ENCODE data around the gene FOXD2. TPM values are rescaled to one million over a fixed set of nuclear protein-coding genes. Genes with fewer than 3 reads are reported as not detected.
A peak's percentile ranks its signal among the peaks of the same experiment; 100 is the strongest.
"Not testable (repeated sequence)": the region's sequence is repeated elsewhere in the genome, so short reads cannot be mapped to it uniquely, and the experiment has no call there.

FOXD2 gene
- total RNA-seq, 2 donors from 2014 or later, result 0.19 to 0.37 TPM

GRCh38 chr1:47450606-47451005 is 12.8 kb downstream of the FOXD2 start:
- no peak for DNase-seq (ENCODE audit: low spot score)
- intact Hi-C loops (cut with DNase I), result no loop called here

GRCh38 chr1:47452426-47452825 is 14.6 kb downstream of the FOXD2 start:
- intact Hi-C loops (cut with DNase I), result no loop called here
- DNase-seq (ENCODE audit: low spot score), result no peak

- DNase-seq (ENCODE audit: low spot score); intact Hi-C loops (cut with DNase I): not testable (repeated sequence)
Measured at GRCh38 chr1:47453910-47454309, 16.1 kb downstream of the FOXD2 start.

GRCh38 chr1:47456250-47456649 is 18.4 kb downstream of the FOXD2 start:
- DNase-seq (ENCODE audit: low spot score), result no peak
- intact Hi-C loops (cut with DNase I), result no loop called here

GRCh38 chr1:47457547-47457946 is 19.7 kb downstream of the FOXD2 start:
- intact Hi-C loops (cut with DNase I), result not testable (repeated sequence)

GRCh38 chr1:47459253-47459788 is 21.5 kb downstream of the FOXD2 start:
- intact Hi-C loops (cut with DNase I), result no loop called here
- no peak for DNase-seq (ENCODE audit: low spot score)

More at GRCh38 chr1:47457547-47457946, 19.7 kb downstream of the FOXD2 start:
- DNase-seq (ENCODE audit: low spot score), result not testable (repeated sequence)

- intact Hi-C loops (cut with DNase I), result no loop called here
- DNase-seq (ENCODE audit: low spot score), result no peak
Measured at GRCh38 chr1:47460040-47460439, 22.2 kb downstream of the FOXD2 start.

- no peak for DNase-seq (ENCODE audit: low spot score)
- intact Hi-C loops (cut with DNase I), result no loop called here
Measured at GRCh38 chr1:47460456-47460855, 22.6 kb downstream of the FOXD2 start.

- no peak for DNase-seq (ENCODE audit: low spot score)
- intact Hi-C loops (cut with DNase I), result no loop called here
Measured at GRCh38 chr1:47465605-47466004, 27.8 kb downstream of the FOXD2 start.

- intact Hi-C loops (cut with DNase I), result no loop called here
Measured at GRCh38 chr1:47468709-47469389, 31.0 kb downstream of the FOXD2 start.

GRCh38 chr1:47469390-47469759 is 31.5 kb downstream of the FOXD2 start:
- intact Hi-C loops (cut with DNase I), result no loop called here
- no peak for DNase-seq (ENCODE audit: low spot score)

More at GRCh38 chr1:47468709-47469389, 31.0 kb downstream of the FOXD2 start:
- DNase-seq (ENCODE audit: low spot score), result no peak

- intact Hi-C loops (cut with DNase I), result no loop called here
- no peak for DNase-seq (ENCODE audit: low spot score)
Measured at GRCh38 chr1:47469910-47470309, 32.1 kb downstream of the FOXD2 start.

- peak; percentile 94 for DNase-seq (ENCODE audit: low spot score)
- intact Hi-C loops (cut with DNase I), result no loop called here
Measured at GRCh38 chr1:47471163-47471562, 33.3 kb downstream of the FOXD2 start.

GRCh38 chr1:47474278-47475193 is 36.7 kb downstream of the FOXD2 start:
- DNase-seq (ENCODE audit: low spot score), result no peak
- intact Hi-C loops (cut with DNase I), result no loop called here

GRCh38 chr1:47477595-47478080 is 39.8 kb downstream of the FOXD2 start:
- intact Hi-C loops (cut with DNase I), result no loop called here
- no peak for DNase-seq (ENCODE audit: low spot score)

- intact Hi-C loops (cut with DNase I), result no loop called here
- DNase-seq (ENCODE audit: low spot score), result no peak
Measured at GRCh38 chr1:47478090-47478489, 40.2 kb downstream of the FOXD2 start.

GRCh38 chr1:47479664-47480063 is 41.8 kb downstream of the FOXD2 start:
- no peak for DNase-seq (ENCODE audit: low spot score)
- intact Hi-C loops (cut with DNase I), result no loop called here

GRCh38 chr1:47481936-47482335 is 44.1 kb downstream of the FOXD2 start:
- intact Hi-C loops (cut with DNase I), result no loop called here
- DNase-seq (ENCODE audit: low spot score), result no peak

- no peak for DNase-seq (ENCODE audit: low spot score)
- intact Hi-C loops (cut with DNase I), result loop anchor here in 1 of 2 donors (1.0 kb wide), 1 partner anchor 45 kb away; no protein-coding TSS in a partner anchor
Measured at GRCh38 chr1:47482786-47483185, 44.9 kb downstream of the FOXD2 start.

GRCh38 chr1:47483651-47484050 is 45.8 kb downstream of the FOXD2 start:
- intact Hi-C loops (cut with DNase I), result loop anchor here in 1 of 2 donors (1.0 kb wide), 1 partner anchor 46 kb away; no protein-coding TSS in a partner anchor
- no peak for DNase-seq (ENCODE audit: low spot score)

Measured in posterior vena cava (tissue), 2 donors.